NCI-H1048 (cell line): ENCODE measurements around the gene NARF.

Experiments used
- DNase-seq: peaks from one replicate; lab custom pipeline; 2025; lab: John Stamatoyannopoulos, UW

The NARF gene

DNA sequence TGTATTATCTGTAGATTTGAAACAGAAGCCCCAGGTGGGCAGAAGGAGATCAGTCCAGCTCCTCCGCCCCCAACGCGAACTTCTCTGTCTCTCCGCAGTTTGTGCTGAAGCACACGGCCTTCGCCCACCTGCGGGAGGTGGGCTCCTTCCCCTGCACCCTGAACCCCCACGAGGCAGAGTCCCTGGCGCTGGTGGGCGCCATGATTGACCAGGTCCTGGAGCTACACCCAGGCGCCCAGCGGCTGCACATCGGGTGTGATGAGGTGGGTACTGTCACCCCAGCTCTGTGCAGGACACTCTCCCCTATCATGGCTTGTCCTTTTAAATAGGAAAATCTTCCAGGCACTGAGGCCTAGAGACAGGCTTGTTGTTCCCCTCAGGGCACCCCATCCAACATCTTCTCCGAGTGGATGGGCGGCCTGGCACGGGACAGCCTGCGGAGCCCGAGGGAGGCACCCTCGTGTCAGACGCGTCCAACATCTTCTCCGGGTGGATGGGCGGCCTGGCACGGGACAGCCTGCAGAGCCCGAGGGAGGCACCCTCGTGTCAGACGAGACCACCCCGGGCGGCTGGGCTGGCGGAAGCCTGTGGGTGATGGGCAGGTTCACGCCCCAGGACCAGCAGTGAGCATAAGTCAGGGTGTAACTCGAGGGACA lies 24.9 kb upstream of the NARF start:
- no peak for DNase-seq

DNA sequence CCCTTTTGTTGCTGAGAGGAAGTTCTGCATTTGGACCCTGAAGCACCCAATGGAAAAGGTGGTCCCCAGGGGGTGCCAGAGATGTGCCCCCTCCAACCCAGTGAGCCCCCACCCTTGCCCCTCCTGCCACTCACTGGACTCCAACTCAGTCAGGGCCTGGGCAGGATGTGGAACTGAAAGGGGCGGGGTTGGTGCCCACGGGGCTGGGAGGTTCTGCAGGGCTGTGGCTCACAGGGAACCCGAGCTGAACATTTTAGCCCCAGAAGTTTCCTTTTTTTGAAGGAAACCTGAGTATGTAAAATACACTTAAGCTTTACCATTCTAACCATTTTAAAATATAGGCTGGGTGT lies 24.4 kb upstream of the NARF start:
- no peak for DNase-seq

DNA sequence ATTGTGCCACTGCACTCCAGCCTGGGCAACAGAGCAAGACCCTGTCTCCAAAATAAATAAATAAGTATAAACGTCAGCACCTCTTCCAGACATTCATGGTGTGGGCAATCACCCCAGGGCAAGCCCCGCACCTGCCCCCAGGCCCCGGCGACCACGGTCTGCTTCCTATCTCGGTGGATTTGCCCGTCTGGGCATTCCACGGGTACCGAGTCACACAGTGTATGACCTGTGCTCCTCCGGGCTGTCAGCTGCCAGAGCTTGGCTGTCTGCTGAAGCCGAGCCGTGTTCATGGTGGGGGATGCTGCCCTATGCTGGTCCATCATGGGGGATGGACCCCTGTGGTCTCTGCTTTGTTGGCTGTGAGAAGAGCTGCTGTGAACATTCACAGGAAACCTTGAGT lies 23.4 kb upstream of the NARF start:
- no peak for DNase-seq

DNA sequence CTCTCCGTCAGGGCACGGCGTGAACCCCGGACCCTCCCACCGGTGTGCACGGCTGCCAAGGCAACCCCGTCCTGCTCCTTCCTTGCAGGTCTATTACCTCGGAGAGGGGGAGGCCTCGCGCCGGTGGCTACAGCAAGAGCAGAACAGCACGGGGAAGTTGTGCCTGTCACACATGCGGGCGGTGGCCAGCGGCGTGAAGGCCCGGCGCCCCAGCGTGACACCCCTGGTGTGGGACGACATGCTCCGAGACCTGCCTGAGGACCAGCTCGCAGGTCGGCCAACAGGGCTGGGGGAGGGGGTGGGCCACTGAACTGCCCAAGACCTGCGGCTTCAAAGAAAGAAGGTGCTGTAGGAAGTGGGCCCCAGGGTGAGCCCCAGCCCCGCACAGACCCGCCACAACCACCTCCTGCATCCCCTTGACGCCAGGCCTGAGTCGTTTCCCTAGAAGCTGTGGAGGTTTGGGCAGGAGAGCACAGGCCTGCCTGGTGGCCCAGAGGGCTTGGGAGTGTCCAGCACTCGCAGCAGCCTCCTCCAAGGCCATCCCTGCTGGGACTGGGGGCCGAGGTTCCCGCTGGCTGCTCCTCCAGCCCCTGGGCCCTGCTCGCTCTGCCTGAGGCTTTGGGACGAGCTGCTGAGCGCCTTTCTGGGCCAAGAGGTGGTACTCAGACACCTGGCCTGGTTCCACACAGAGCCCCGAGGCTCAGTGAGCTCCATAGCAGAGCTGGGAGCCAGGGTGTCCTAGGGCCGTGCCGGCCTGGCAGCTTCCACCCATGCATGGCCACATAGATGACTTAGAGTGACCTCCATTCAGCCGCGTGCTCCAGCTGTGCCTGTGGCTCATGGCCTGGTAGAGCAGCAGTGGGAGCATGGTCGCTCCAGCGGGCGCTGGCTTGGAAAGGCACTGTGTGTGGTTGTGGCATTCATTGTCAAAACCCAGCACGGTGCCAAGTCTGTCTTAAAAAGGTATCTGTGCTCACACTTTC lies 22.6 kb upstream of the NARF start:
- DNase-seq = no peak

DNA sequence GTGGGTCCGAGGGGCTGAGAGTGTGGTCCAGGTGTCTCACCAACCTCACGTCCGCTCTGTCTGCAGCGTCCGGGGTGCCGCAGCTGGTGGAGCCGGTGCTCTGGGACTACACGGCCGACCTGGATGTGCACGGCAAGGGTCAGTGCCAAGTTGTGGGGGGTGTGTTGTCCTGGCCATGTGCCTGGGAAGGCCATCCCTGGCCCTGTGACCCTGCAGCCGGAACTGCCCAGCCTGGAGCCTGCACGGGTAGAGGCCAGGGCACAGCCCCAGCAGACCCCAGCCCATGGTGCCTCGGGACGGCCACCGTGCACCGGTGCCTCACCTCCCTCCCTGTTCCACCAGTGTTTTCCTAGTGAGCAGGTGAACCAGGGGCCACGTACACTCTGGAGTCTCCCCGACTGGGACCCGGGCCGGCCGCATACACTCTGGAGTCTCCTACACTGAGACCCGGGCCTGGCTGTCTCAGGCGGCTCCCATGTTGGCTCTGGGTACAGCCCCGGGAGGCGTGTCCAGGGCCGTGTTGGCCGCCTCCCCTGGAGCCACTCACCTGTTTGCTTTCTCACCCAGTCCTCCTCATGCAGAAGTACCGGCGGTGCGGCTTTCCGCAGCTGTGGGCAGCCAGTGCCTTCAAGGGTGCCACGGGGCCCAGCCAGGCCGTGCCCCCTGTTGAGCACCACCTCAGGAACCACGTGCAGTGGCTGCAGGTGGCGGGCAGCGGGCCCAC lies 21.8 kb upstream of the NARF start:
- no peak for DNase-seq

DNA sequence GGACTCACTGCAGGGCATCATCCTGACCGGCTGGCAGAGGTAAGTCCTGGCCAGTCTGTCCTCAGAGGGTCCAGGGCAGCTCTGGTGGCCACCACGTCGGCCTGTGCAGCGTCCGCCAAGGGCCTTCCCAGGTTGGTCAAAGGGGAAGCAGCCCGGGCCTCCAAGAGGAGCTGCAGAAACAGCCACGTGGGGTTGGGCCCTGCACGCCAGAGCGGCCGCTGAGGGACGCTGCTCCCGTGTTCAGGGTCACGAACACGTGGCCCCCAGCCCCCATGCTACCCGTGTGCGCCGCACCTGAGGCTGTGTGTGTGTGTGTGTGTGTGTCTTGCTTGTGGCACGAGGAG lies 21.2 kb upstream of the NARF start:
- no peak for DNase-seq

DNA sequence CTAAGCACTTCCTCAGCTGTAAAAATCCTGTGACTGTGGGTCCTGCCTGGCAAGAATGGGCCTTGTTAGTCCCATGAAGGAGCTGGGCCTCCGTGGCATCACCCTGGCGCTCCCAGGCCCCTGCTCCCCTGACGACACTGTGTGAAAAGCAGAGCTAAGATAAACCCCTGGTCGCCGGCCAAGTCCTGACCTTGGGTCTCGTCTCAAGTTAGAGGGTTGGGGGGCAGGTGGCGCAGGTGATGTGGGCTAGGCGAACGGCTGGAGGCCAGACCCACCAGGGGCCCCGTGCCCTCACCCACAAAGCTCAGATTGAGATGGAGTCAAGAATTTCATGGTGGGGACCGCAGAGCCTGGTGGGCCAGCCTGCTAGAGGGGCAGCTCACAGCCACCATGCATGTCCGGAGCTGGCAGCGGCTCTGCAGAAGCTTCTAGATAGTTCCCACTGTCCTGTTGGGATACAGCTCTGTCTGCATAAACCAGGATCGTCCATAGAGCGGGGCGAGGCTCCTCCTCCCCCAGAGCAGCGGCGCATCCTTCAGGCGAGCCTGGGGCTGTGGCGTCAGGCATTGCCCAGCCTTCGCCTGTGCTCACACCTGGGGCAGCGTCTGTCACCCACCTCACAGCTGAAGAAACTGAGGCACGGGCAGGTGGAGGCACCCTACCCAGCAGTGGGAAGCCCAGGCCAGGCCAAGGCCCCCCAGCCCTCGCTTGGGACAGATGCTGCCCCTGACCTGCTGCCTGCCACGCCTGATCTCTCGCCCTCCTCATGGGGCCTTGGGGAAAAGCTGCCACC lies 19.9 kb upstream of the NARF start:
- DNase-seq = no peak

DNA sequence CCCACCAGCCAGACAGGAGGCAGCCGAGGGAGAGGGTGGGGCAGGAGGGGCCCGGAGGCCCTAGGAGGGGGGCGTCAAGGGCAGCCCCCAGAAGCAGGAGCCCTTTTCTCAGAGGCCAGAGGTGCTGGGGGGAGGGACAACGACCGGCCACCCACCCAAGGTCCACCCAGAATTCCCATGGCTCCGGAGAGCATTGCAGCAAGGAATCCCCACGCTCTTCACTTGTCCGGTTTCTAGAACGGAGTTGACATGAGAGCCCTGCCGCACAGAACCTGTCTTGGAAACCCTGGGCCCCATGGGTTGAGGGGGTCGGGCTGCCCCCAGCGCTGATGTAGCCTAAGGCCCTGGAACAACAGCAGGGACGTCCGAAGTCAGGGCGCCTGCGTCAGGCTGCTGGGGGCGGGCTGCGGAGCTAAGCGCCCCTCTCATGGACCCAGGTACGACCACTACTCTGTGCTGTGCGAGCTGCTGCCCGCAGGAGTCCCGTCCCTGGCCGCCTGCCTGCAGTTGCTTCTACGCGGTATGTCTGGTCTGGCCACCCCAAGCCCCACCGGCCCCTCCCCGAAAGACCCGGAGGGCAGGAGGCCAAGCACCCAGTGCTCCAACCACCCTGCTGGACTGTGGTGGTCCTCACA lies 19.2 kb upstream of the NARF start:
- DNase-seq = no peak

DNA sequence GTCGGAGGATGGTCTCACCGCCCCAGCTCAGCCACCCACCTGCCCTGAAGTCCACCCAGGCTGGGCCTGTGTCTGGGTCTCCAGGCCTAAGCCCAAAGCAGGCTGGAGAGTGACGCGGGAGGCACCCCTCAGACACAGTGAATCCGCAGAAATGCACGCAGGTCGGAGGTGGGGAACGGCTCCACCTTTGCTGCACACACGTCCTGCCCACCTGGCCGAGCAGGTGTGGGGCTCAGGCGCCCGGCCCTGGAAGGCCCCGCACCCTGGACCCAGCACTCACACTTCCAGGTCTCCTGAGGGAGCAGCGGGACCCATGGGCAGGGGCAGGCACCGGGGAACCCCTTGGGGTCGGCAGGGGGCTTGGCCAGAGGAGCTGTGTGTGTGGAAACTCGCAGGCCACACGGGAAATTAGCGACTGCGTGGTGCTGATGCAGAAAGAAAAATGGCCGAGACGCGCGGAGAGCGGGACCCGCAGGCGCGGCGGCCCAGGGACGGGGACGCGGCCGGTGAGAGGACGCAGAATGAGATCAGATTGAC lies 18.6 kb upstream of the NARF start:
- DNase-seq = no peak

DNA sequence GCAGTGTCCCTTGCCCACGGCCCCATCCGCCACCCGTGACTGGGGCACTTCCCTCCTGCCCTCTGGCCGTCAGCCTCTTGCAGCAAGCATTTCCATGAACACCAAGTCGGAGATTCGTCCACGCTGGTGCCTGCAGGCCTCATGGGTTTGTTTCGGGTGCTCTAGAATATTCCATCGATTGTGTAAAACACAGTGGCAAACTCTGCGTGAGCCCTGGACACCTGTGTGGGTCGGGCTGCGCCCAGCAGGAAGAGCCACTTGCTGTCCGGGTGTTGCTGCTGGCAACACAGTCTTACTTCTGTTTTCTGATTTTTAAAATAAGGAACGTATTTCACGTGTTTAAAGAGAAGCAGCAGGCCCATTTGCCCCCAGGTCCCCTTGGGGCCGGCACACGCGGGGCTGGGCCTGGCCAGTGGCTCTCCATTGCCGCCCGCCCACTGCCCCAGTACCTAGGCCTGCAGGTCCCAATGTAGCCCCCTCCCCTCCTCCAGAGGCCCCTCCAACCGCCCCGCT lies 18.0 kb upstream of the NARF start:
- no peak for DNase-seq

DNA sequence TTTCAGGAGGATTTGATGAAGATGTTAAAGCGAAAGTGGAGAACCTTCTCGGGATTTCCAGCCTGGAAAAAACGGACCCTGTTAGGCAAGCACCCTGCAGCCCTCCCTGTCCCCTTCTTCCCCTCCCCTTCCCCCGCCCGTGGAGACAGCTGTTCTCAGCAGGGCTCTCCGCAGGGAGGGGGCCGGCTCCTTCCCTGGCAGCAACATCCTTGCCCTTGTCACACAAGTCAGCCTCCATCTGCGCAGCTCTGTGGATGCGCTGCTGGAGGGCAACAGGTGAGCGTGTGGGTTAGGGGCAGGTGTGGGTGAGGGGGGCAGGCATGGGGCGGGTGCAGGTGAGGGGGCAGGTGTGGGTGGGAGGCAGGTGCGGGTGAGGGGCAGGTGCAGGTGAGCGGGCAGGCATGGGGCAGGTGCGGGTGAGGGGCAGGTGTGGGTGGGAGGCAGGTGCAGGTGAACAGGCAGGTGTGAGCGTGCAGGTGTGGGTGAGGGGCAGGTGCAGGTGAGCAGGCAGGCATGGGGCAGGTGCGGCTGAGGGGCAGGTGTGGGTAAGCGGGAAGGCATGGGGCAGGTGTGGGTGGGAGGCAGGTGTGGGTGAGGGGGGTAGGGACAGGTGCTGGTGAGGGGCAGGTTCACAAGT lies 17.4 kb upstream of the NARF start:
- DNase-seq = no peak

DNA sequence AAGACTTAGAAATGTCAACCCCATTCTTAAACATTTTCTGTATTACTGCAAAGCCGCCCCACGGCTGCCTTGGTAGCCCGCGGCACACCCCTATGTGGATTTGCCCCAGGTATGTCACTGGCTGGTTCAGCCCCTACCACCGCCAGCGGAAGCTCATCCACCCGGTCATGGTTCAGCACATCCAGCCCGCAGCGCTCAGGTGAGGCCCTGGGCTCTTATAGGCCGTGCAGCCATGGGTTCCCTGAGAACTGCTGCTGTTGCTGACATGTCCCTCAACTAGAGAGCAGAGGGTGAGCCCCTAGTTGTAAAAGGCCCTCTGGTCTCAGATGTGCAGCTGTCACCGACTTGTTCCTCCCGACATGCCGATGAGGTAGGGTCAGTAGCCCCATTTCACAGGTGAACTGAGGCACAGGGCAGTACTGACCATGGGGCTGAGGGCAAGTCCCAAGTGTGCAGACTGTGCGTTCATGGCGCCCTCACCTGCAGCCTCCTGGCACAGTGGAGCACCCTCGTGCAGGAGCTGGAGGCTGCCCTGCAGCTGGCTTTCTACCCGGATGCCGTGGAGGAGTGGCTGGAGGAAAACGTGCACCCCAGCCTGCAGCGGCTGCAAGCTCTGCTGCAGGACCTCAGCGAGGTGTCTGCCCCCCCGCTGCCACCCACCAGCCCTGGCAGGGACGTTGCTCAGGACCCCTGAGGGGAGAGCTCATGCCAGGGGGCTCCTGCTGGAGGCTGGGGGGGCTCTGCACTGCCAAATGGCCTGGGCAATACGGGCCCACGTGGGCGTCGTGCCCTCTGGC lies 16.7 kb upstream of the NARF start:
- DNase-seq = no peak

DNA sequence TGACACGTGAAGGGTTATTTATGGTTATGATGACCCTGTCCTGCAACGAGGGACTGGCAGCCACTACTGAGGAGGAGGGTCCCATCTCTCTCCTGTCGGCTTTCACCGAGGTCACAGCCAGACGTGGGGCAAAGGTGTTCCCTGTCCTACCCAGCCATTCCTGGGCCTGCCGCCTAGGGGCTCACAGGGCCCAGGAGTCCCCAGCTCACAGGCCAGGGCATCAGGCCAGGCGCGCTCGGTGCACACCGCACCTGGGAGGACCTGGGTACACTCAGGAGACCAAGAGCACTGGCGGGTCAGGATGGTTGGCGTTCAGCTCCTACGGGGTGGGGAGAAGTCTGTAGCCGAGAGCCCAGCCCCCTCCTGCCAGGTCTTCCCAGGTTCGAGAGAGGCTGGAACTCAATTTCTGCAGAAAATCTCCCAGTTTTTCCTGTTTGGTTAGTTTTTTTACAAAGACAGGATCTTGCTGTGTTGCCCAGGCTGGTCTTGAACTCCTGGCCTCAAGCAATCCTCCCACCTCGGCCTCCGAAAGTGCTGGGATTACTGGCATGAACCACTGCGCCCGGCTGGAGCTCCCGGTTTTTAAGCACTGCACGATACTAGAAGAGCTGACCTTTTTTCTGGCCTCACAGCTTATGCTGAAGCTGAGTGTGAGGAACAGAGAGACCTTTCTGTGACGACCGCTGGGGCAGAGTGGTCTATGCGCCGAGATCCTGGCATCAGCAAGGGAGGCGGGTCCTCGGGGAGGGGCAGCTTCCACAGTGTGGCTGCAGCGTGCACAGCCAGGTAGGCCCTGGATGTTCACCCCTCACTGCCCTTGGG lies 15.7 kb upstream of the NARF start:
- no peak for DNase-seq

DNA sequence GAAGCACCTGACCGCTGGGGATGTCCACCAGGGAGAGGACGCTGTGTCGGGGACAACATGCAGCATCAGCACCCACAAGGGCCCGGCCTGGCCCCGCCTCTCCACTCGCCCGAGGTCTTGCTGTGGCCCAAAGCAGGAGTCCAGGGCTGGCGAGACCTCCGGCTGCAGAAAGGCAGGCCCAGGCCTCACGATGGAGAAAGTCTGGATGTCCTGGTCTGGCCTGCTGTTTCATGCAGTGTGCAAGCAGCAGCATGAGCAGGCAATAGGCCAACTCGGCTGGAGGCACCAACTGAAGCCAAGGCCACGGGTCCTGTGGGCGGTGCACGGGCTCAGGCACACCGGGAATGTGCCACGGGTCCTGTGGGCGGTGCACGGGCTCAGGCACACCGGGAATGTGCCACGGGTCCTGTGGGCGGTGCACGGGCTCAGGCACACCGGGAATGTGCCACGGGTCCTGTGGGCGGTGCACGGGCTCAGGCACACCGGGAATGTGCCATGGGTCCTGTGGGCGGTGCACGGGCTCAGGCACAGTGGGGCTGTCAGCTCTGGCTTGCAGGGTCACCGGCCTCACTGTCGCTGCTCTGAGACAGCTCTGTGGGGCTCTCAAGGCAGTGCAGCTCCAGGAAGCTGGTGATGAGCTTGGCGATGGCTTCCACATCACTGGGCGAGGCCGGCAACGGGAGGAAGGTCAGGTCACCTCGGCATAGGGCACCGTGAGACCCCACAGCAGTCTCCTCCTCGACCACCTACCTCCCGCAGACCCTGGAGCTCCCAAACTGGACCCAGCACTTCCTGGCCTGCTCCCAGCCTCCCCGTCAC lies 14.9 kb upstream of the NARF start:
- no peak for DNase-seq

DNA sequence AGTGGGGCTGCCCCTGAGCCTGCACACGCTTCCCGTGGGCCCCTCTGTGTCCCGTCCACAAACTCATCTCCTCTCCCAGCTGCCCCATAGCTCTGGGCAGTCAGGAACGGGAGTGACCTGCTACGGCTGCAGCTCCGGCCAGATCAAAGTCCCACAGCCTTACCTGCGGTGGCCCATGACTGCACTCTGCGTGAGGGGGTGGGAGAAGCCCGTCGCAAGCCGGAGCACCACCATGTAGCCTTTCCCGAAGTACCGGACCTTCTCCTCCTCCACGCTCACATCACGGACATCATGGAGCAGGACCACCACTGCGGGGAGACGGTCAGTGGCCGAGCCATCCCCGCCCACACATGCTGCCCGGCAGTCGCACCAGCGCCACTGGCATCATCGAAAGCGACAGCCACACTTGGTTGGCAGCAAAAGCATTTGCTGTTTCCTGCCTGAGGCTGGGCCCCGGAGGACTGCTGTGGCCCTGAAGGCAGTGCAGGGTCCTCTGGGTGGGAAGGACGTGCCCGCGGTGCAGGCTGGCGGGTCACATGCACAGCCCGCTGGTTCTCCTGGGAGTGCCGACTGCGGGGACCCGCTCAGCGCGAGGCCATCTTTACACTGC lies 14.2 kb upstream of the NARF start:
- DNase-seq = no peak

DNA sequence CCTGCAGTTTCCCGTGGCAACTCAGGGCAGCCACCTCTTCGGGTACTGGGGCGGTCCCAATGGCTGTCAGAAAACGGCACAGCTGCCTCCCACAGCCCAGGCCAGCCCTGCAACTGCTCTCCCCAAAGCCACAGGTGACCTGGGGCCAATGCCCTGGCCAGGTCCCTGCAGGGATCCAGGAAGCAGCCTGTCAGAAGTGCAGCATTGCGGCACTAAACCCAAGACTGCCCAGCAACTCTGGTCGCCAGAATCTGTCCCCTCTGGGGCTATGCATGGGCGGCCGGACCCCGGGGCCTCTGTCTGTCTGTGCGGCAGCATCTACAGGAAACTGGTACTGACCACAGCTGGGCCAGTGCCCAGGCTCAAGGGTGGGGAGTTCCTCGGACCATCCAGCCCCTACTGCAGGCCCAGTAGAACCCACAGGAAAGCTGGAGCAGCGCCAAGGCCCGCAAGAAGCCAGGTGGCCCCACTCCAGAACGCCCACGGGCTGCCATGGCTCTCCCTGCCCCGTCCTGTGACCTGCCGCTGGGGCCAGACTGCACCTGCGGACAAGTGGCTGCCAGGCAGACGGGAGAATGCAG lies 13.5 kb upstream of the NARF start:
- DNase-seq = no peak

DNA sequence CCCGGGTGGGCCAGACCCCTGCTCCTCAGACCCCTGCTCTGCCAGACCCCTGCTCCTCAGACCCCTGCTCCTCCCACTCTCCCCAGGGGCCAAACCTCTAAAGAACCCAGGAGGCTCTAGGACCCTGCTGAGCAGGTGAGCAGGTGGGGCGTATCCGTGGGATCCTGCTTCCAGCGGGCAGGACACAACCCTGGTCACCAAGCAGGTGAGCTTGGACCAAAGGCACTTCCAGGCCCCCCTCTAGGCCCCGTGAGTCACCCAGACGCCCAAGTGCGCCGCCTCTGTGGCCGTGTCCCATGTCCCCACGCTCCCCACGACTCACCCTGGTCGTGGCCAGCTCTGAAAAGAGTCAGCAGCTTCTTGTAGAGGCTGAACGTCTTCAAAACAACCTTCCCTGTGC lies 13.0 kb upstream of the NARF start:
- DNase-seq = no peak
